AML-193 (cell line): ENCODE results near the gene MYO3B.
"Not testable (repeated sequence)": the region's sequence is repeated elsewhere in the genome, so short reads cannot be mapped to it uniquely, and the experiment has no call there.

Source experiments
- DNase-seq, 2 experiments: peaks; one replicate each; lab custom pipeline; 2025; lab: John Stamatoyannopoulos, UW

Gene MYO3B

GRCh38 chr2:170567429-170567828, 389.5 kb downstream of the MYO3B start:
- DNase-seq = no peak

GRCh38 chr2:170568511-170568910, 390.6 kb downstream of the MYO3B start:
- no peak for DNase-seq

GRCh38 chr2:170571612-170572011, 393.7 kb downstream of the MYO3B start:
- no peak for DNase-seq

DNA sequence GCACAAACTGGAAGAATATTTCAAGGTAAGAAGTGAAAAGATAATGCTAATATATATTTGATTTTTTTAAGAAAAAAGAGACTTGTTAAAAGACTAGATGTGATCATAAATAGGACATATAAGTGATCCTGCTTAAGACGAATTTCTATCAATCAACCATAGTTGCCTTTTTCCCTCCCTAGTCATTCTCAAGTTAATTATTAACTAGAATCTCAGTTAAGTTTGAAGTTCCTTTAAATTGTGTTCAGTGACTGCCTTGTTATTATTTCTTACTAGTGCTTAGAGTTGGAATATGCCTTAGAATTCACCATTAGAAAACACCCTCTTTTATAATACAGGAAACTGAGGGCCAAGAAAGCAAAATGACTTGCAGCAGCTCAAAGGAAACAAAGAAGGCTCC, 395.7 kb downstream of the MYO3B start:
- no peak for DNase-seq

GRCh38 chr2:170576296-170576695, 398.3 kb downstream of the MYO3B start:
- DNase-seq = no peak

DNA sequence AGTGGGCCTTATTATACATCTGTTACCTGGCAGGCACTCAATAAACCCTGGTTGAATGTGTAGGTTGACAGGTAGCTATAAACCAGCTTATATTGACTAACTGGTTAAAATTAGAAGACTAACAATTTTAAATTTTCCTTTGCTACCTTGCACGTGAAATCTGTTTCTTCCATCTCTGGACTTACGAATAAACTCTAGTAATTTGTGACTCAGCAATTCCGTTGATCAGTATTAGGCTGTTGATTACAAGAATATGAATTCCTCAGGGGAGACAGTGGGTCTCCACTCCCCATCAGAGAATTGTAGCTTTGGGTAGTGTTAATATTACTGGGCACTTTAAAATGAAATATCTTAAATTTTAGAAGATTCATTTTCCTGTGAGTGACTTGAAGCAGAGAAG, 399.4 kb downstream of the MYO3B start:
- DNase-seq = no peak

- no peak for DNase-seq
Measured at GRCh38 chr2:170578606-170579005, 400.7 kb downstream of the MYO3B start.

GRCh38 chr2:170579511-170579910, 401.6 kb downstream of the MYO3B start:
- no peak for DNase-seq

- DNase-seq = no peak
Measured at GRCh38 chr2:170582313-170582712, 404.4 kb downstream of the MYO3B start.

- DNase-seq = no peak
Measured at GRCh38 chr2:170582751-170583463, 405.0 kb downstream of the MYO3B start.

DNA sequence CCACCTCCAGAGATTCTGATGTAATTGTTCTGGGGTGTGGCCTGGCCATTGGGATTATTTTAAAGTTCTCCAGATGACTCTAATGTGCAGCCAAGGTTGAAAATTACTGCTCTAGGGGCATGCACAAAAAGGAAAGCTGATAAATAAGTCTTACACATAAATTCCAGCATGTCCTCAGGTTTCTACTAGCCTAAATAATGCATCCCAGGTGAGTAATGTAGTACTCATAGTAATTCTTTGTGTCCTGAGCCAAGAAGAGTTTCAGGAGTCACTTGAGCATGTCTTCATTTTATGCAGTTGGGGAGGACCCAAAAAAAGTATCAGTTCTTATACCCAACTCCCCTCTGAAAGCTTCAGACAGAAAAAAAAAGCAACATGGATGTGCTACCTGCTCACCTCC, 407.1 kb downstream of the MYO3B start:
- no peak for DNase-seq

DNA sequence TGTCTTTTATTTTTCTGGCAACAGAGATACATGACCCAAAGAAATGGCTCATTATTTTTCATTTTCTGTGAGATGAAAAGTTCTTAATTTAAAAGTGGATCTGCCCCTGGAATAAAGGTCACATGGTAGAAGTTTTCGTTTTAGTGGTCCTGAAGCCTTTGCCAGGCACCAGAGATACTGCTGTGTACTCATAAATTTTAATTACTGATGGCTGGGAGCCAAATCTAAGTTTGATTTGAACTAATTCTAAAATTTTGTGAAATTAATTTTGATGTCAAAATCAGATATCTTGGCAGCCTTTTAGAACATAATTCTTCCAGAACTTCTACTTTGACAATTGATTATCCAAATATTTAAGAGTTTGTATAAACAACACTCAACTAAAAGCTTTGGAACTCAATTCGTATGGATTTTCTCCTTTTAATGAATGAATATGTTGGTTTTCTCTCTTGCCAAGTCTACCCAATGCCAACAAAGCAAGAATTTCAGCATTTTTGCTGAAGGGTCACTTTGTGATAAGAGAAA, 408.7 kb downstream of the MYO3B start:
- no peak for DNase-seq

DNA sequence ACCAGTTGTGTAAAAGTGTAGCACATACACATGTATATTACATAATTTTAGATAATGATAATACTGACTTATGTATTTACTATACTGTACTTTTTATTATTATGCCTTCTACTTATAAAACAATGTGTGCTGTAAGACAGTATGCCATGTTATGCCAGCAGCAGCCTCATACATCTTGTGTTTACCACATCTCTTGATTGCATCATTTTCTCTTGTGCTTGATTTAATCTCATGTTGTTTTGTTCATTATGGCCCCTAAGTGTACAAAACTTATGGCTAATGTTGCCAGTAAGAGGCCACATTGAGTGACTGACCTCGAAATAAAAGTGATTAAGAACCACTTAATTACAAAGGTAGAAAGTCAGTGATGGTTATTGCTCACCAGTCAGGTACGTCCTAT, 409.2 kb downstream of the MYO3B start:
- DNase-seq = no peak

DNA sequence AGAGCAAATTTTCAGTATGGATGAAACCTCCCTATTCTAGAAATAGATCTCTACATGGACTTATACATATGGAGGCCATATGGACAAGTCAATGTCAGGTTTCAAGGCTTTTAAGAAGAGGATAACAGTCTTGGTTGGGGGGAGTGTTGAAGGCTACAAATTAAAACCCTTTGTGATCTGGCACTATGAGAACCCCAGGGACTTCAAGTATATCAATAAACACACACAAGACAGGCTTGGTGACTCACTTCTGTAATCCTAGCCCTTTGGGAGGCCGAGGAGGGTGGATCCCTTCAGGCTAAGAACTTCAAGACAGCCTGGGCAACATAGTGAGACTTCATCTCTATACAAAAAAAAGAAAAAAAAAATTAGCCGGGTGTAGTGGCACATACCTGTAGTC, 410.0 kb downstream of the MYO3B start:
- DNase-seq = no peak

DNA sequence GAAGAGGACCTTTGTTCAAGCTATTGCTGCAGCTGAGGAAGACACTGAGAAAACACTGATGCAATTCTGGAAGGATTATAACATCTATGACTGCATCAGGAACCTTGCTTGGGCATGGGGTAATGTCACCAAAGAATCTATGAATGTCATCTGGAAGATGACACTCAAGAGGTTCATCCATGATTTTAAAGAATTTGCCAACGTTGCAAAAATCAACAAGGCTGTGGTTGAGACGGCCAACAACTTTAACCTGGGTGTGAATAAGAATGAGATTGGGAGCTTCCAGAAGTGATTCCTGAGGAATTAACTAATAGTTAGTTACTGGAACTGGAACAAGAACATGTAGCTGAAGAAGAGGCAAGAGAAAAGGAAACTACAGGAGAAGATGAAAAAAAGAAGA, 410.8 kb downstream of the MYO3B start:
- no peak for DNase-seq

GRCh38 chr2:170596576-170596975, 418.6 kb downstream of the MYO3B start:
- DNase-seq = no peak

- DNase-seq = no peak
Measured at GRCh38 chr2:170598067-170598395, 420.1 kb downstream of the MYO3B start.

DNA sequence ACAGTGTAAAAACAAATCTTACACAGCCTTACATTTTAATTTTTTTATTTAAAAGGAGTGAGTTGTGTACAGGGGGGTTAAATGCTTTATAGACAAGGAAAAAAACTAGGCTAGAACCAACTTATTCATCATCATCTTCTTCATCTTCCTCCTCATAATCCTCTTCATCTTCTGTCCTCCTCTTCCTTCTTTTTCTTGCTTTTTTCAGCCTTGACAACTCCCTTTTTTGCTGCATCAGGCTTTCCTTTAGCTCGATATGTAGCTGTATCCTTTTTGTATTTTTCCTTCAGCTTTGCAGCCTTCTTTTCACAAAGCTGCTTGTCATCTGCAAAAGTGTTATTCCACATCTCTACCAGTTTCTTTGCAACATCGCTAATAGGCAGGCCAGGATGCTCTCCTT, 423.5 kb downstream of the MYO3B start:
- no peak for DNase-seq

GRCh38 chr2:170605862-170606261, 427.9 kb downstream of the MYO3B start:
- no peak for DNase-seq

- DNase-seq = no peak
Measured at GRCh38 chr2:170607171-170607570, 429.2 kb downstream of the MYO3B start.

- DNase-seq = no peak
Measured at GRCh38 chr2:170610615-170611014, 432.7 kb downstream of the MYO3B start.

DNA sequence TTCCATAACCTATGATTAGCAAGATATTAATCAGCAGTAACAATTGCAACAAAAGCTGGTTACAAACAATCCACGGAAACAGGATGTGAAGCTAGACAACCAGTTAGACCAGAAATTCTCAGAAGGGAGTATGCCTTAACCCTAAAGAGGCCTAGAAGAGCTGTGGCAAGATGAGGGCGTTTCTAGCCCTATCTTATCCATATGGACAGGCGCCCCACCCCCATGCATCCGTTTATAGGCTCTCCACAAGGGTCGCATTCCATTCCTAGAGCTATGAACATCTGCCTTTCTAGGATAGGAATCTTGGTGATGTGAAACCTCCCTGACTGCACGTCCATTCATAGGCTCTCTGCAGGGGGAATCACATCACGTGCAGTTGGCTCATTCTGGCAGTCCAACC, 441.0 kb downstream of the MYO3B start:
- not testable (repeated sequence) for DNase-seq

DNA sequence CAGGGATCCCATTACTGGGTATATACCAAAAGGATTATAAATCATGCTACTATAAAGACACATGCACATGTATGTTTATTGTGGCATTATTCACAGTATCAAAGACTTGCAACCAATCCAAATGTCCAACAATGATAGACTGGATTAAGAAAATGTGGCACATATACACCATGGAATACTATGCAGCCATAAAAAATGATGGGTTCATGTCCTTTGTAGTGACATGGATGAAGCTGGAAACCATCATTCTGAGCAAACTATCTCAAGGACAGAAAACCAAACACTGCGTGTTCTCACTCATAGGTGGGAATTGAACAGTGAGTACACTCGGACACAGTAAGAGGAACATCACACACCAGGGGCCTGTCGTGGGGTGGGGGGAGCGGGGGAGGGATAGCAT, 457.1 kb downstream of the MYO3B start:
- DNase-seq = not testable (repeated sequence)

- no peak for DNase-seq
Measured at GRCh38 chr2:170639635-170640034, 461.7 kb downstream of the MYO3B start.
